Measurements from ENCODE around the gene CPT1A.

CPT1A gene

GRCh38 chr11:68828957-68829356 is 12.8 kb downstream of the CPT1A start:
- no peak for DNase-seq

- no peak for DNase-seq
Measured at GRCh38 chr11:68828155-68828931, 13.4 kb downstream of the CPT1A start.

GRCh38 chr11:68827733-68828132 is 14.0 kb downstream of the CPT1A start:
- DNase-seq, result no peak

GRCh38 chr11:68826726-68827125 is 15.0 kb downstream of the CPT1A start:
- no peak for DNase-seq

- peak; percentile 52 to 58 for DNase-seq
Measured at GRCh38 chr11:68825571-68825970, 16.1 kb downstream of the CPT1A start.

GRCh38 chr11:68822546-68822945 is 19.2 kb downstream of the CPT1A start:
- DNase-seq, result no peak

GRCh38 chr11:68821670-68822069 is 20.0 kb downstream of the CPT1A start:
- no peak for DNase-seq

- DNase-seq, result no peak
Measured at GRCh38 chr11:68819362-68819761, 22.4 kb downstream of the CPT1A start.

- no peak for DNase-seq
Measured at GRCh38 chr11:68818181-68818580, 23.5 kb downstream of the CPT1A start.

GRCh38 chr11:68817554-68817953 is 24.2 kb downstream of the CPT1A start:
- DNase-seq, result no peak

- peak in 1 of 2 donors; percentile 47 for DNase-seq
Measured at GRCh38 chr11:68816917-68817419, 24.7 kb downstream of the CPT1A start.

- DNase-seq, result no peak
Measured at GRCh38 chr11:68816251-68816776, 25.4 kb downstream of the CPT1A start.

GRCh38 chr11:68813773-68814172 is 27.9 kb downstream of the CPT1A start:
- peak in 1 of 2 donors; percentile 16 for DNase-seq

- no peak for DNase-seq
Measured at GRCh38 chr11:68812526-68812925, 29.2 kb downstream of the CPT1A start.

GRCh38 chr11:68810164-68810563 is 31.6 kb downstream of the CPT1A start:
- no peak for DNase-seq

- no peak for DNase-seq
Measured at GRCh38 chr11:68809506-68809905, 32.2 kb downstream of the CPT1A start.

- no peak for DNase-seq
Measured at GRCh38 chr11:68808787-68809186, 32.9 kb downstream of the CPT1A start.

GRCh38 chr11:68806931-68807844 is 34.5 kb downstream of the CPT1A start:
- no peak for DNase-seq

- DNase-seq, result no peak
Measured at GRCh38 chr11:68804786-68805185, 36.9 kb downstream of the CPT1A start.

GRCh38 chr11:68803766-68804165 is 38.0 kb downstream of the CPT1A start:
- no peak for DNase-seq

- DNase-seq, result peak in 1 of 2 donors; percentile 41
Measured at GRCh38 chr11:68798221-68798813, 43.4 kb downstream of the CPT1A start.

GRCh38 chr11:68796801-68797200 is 44.9 kb downstream of the CPT1A start:
- DNase-seq, result no peak

- DNase-seq, result no peak
Measured at GRCh38 chr11:68792400-68792966, 49.2 kb downstream of the CPT1A start.

Data from CD4-positive, alpha-beta T cell treated with Interferon alpha-2 for 1 hour (primary cell).